ENCODE measurements around the gene MCTP2. TPM values are rescaled to one million over a fixed set of nuclear protein-coding genes. Genes with fewer than 3 reads are reported as not detected.
"Not testable (repeated sequence)": the region's sequence is repeated elsewhere in the genome, so short reads cannot be mapped to it uniquely, and the experiment has no call there.

MCTP2 gene
- total RNA-seq, 2 experiments from 2014 or later: 33.7 to 35.1 TPM

DNA sequence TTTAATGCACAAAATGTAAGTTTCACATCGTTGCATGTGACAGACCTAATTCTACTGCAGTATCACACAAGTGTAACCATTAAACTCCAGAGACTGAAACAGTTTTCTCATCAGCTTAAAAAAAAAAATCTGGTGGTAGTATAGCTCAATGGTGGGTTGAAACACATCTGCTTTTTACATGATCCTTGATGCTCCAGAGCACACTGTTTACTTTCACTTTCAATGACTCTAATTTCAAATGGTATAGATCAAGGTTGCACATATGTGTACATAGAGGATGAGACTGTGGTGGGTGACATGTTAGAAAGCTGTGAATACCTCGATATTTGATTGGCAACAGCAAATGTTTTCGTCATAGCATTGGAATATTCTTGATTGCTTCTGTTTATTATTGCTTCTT, 22.4 kb downstream of the MCTP2 start:
- Mint-ChIP-seq H3K9me3 (peaks cover 4% of the 10 kb centered on the region), H3K36me3 (ENCODE audit: low read depth) (peaks cover 10% of the 10 kb centered on the region), H3K27ac (no peak overlapping the region), H3K4me3 (no peak overlapping the region), H3K27me3 (ENCODE audit: low read depth) (no peaks in the 10 kb centered on the region), H3K4me1 (ENCODE audit: low read depth) (peaks cover 28% of the 10 kb centered on the region)
- DNase-seq: no peak
- CTCF ChIA-PET: interaction anchor here (0.6 kb wide), 1 partner anchor 70 kb away, joined by 4 read pairs; no protein-coding TSS in a partner anchor
- intact Hi-C loops (cut with micrococcal nuclease): no loop called here

DNA sequence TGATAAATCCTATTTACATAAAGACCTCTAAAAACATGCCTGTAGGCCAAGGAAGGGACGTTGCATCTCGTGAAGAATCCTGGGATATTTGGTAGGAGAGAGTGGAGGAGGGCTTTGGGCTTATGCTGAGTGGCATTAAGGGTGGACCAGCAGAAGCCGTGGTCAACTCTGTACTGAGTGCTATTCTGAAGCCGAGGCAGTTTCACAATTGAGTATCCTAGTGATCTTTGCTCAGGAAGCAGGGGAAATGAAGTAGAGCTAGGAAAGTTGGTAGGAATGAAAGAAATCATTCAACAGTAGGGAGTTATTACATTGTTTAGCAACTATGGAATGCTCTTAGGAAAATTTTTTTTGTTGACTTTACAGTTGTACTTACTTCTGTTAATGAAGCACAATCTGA, 24.2 kb downstream of the MCTP2 start:
- Mint-ChIP-seq H3K4me3 (no peak overlapping the region), H3K9me3 (peaks cover 4% of the 10 kb centered on the region), H3K4me1 (ENCODE audit: low read depth) (peaks cover 30% of the 10 kb centered on the region), H3K27ac (no peak overlapping the region), H3K27me3 (ENCODE audit: low read depth) (no peaks in the 10 kb centered on the region), H3K36me3 (ENCODE audit: low read depth) (peaks cover 15% of the 10 kb centered on the region)
- CTCF ChIA-PET: no interaction called here
- no peak for DNase-seq
- intact Hi-C loops (cut with micrococcal nuclease): no loop called here

DNA sequence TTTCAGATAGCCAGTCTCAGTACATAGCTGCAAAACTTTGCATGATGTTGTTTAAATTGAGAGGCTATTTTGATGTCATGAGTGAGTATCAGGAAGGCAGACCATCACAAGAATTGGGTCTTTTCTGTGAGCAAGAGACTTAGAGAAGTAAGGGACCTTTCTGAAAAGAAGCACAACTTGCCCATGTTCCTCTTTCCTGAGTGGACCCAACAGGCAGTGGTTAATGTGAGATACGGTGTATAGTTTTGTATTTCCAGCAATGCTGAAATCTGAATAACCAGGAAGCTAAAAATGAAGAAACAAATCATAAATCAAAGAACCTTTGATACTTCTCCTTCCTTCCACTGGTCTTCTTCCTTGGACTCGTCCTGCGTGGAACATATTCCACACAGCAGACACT, 25.1 kb downstream of the MCTP2 start:
- H3K9me3 Mint-ChIP-seq: peaks cover 4% of the 10 kb centered on the region
- no peaks in the 10 kb centered on the region for H3K27me3 Mint-ChIP-seq (ENCODE audit: low read depth)
- no peak for DNase-seq
- CTCF ChIA-PET: no interaction called here
- H3K4me3 Mint-ChIP-seq: no peak overlapping the region
- H3K36me3 Mint-ChIP-seq (ENCODE audit: low read depth): peaks cover 17% of the 10 kb centered on the region
- intact Hi-C loops (cut with micrococcal nuclease): no loop called here
- H3K27ac Mint-ChIP-seq: no peak overlapping the region
- H3K4me1 Mint-ChIP-seq (ENCODE audit: low read depth): peaks cover 30% of the 10 kb centered on the region

DNA sequence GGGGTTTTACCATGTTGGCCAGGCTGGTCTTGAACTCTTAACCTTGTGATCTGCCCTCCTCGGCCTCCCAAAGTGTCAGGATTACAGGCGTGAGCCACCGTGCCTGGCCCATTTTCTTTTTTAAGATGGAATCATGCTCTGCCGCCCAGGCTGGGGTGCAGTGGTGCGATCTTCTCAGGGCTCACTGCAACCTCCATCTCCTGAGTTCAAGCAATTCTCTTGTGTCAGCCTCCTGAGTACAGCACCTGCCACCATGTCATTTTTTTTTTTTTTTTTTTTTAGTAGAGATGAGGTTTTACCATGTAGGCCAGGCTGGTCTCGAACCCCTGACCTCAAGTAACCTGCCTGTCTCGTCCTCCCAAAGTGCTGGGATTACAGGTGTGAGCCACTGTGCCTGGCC, 26.4 kb downstream of the MCTP2 start:
- H3K27ac Mint-ChIP-seq; intact Hi-C loops (cut with micrococcal nuclease); H3K27me3 Mint-ChIP-seq (ENCODE audit: low read depth); H3K4me3 Mint-ChIP-seq; CTCF ChIA-PET; H3K9me3 Mint-ChIP-seq; DNase-seq: not testable (repeated sequence)
- H3K4me1 Mint-ChIP-seq (ENCODE audit: low read depth): peaks cover 25% of the 10 kb centered on the region
- H3K36me3 Mint-ChIP-seq (ENCODE audit: low read depth): peaks cover 14% of the 10 kb centered on the region

DNA sequence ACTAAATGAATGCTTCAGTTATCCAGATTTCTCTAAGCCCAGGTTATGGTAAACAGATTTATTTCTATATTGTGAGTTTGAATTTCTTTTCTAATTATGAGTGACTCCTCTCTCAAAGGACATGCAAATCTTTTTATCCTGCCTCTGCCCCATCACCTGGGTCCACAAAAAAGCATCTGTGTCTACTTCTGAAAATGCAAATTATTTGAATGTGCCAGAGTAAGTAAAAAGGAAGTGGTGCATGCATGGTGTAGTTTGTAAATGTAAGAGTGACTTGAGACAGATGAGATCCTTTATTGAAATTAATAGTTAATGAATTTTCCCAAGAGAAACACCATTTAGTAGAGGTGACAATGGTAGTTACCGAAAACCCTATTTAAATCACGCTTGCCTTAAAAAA, 26.9 kb downstream of the MCTP2 start:
- Mint-ChIP-seq H3K9me3 (no peaks in the 10 kb centered on the region), H3K4me3 (no peak overlapping the region), H3K4me1 (ENCODE audit: low read depth) (peaks cover 22% of the 10 kb centered on the region), H3K27me3 (ENCODE audit: low read depth) (no peaks in the 10 kb centered on the region), H3K27ac (no peak overlapping the region), H3K36me3 (ENCODE audit: low read depth) (peaks cover 11% of the 10 kb centered on the region)
- intact Hi-C loops (cut with micrococcal nuclease): no loop called here
- DNase-seq: no peak
- CTCF ChIA-PET: no interaction called here

DNA sequence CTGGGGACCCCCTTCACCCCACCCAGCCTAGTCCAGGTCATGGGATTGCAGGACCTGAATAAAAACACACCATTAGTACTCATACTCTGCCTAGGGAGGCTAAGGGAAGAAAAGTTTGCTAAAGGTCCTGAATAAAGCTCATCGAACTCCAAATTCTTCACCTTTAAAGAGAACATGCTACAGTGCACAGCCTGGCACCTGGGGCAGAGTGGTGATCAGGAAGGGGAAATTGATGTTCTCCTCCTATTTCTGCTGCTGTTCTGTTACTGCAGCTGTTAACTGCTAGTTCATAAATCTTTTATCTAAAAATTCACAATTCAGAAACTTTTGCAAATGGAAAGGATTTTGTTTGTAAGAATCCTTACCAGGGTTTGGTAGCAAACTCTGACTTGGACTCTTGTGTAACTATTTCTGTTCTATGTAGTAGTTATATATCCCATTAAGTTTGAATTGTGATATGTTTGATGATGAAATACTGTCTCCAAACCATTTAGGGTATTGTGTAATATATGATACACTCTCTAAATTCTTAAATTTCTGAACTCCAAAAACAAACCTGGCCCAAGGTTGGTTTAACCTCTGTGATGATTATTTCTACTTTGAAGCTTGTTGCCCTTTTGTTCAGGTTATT, 27.9 kb downstream of the MCTP2 start:
- H3K4me1 Mint-ChIP-seq (ENCODE audit: low read depth): peaks cover 17% of the 10 kb centered on the region
- peaks cover 11% of the 10 kb centered on the region for H3K36me3 Mint-ChIP-seq (ENCODE audit: low read depth)
- H3K9me3 Mint-ChIP-seq: no peaks in the 10 kb centered on the region
- no peak overlapping the region for H3K4me3 Mint-ChIP-seq
- H3K27me3 Mint-ChIP-seq (ENCODE audit: low read depth): no peaks in the 10 kb centered on the region
- intact Hi-C loops (cut with micrococcal nuclease): no loop called here
- H3K27ac Mint-ChIP-seq: no peak overlapping the region
- DNase-seq: no peak
- CTCF ChIA-PET: no interaction called here

DNA sequence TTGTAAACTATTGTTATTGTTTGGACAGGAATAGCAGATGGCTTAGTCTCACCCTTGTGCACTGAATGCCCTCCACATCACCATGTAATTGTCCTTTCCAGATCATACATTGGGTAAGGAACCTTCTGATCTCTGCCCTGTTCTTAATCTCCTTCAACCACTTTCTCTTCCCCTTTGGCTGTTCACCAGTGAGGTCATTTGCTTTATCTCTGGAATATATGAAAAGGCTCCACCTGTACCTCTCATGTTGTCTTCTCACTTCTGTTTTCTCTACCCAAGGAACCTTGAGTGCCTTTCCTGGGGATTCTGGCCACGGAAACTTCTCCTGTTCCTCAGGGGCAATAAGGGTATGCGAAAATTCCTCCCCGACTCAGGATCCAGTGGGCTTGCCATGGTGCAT, 28.5 kb downstream of the MCTP2 start:
- no peaks in the 10 kb centered on the region for H3K27me3 Mint-ChIP-seq (ENCODE audit: low read depth)
- H3K4me3 Mint-ChIP-seq: no peak overlapping the region
- H3K36me3 Mint-ChIP-seq (ENCODE audit: low read depth): peaks cover 11% of the 10 kb centered on the region
- no peak for DNase-seq
- H3K4me1 Mint-ChIP-seq (ENCODE audit: low read depth): peaks cover 17% of the 10 kb centered on the region
- no peak overlapping the region for H3K27ac Mint-ChIP-seq
- intact Hi-C loops (cut with micrococcal nuclease): no loop called here
- CTCF ChIA-PET: no interaction called here
- H3K9me3 Mint-ChIP-seq: no peaks in the 10 kb centered on the region

DNA sequence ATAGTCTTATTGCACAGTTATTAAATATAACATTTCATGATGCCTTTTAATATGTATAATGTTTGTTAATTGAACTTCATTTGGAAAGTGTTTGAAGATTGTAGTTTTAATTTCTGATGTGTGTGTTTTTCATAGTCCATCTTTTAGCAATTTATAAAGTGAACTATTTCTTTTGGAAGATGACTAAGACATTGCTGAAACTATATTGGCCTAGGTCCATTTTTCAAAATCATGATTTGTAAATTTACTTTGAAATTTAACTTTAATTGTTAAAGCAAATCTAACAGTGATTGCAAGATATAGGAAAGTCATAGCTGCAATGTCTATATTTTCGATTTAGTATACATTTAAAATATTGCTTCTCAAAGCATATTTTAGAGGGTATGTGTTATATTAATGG, 30.8 kb downstream of the MCTP2 start:
- H3K9me3 Mint-ChIP-seq: no peaks in the 10 kb centered on the region
- intact Hi-C loops (cut with micrococcal nuclease): no loop called here
- H3K36me3 Mint-ChIP-seq (ENCODE audit: low read depth): peaks cover 14% of the 10 kb centered on the region
- no peaks in the 10 kb centered on the region for H3K27me3 Mint-ChIP-seq (ENCODE audit: low read depth)
- no peak overlapping the region for H3K27ac Mint-ChIP-seq
- peaks cover 18% of the 10 kb centered on the region for H3K4me1 Mint-ChIP-seq (ENCODE audit: low read depth)
- DNase-seq: no peak
- H3K4me3 Mint-ChIP-seq: no peak overlapping the region
- CTCF ChIA-PET: interaction anchor here (0.6 kb wide), 1 partner anchor 1162 kb away, joined by 4 read pairs; no protein-coding TSS in a partner anchor

DNA sequence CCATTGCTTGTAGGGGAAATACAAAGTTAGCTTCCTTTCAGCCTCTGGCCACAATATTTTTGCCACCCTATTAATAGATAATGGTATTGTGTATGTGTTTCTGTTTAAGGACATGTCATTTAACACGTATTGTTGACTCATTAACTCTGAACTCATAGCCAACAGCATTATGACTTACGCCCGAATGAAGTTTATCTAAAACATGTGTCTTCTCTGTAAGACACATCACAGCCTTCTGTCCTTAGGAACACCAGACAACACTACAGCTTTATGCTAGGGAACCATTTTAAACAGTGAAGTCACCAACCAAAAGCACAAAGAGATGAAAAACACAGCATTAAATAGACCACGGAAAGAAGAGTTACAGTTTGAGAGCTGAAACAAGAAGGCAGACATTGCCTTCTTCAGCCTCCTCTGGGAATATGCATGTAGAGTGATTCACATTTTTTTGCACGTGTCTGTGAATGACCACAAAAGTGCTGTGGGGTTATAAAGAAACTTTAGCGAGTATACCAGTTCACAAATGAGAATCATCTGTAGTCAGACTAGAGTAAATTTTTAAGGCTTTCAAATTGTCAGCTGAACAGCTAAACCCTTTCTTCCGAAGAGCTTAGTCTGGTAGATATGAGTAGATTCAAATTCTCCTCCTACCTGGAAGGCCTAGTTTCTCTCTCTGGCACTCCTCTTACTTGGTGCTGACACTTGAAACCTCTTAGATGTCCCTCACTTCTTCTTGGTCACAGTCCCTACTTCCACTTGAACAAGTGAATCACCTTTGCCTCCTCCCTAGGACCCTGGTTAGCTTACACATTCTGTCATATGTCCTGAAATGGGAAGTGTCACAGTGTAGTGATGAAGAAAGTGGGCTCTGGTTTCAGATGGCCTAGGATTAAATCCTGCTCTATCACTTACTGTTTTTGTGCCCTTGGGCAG, 32.2 kb downstream of the MCTP2 start:
- intact Hi-C loops (cut with micrococcal nuclease): no loop called here
- no peaks in the 10 kb centered on the region for H3K27me3 Mint-ChIP-seq (ENCODE audit: low read depth)
- no peak overlapping the region for H3K27ac Mint-ChIP-seq
- H3K36me3 Mint-ChIP-seq (ENCODE audit: low read depth): peaks cover 15% of the 10 kb centered on the region
- no peak for DNase-seq
- H3K9me3 Mint-ChIP-seq: no peaks in the 10 kb centered on the region
- CTCF ChIA-PET: no interaction called here
- H3K4me3 Mint-ChIP-seq: no peak overlapping the region
- peaks cover 16% of the 10 kb centered on the region for H3K4me1 Mint-ChIP-seq (ENCODE audit: low read depth)

DNA sequence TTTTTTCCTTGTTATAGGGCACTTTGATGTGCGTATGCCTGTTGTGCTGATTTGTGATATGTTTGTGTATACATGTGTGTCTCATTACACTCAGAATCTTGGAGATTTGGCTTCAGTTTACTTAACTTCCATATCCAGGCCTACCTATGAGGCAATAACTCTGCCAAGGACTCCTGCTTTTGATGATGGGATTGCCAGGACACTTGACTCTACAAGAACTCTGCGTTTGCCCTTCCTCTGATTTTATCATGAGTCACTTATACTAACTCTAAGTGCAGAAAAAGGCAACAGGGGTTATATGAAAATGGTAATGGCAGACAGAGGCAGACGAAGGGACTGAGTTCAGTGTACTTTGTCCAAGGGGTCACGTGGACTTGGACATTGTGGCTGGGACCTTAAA, 33.6 kb downstream of the MCTP2 start:
- H3K27me3 Mint-ChIP-seq (ENCODE audit: low read depth): no peaks in the 10 kb centered on the region
- H3K36me3 Mint-ChIP-seq (ENCODE audit: low read depth): peaks cover 9% of the 10 kb centered on the region
- CTCF ChIA-PET: no interaction called here
- H3K4me1 Mint-ChIP-seq (ENCODE audit: low read depth): peaks cover 14% of the 10 kb centered on the region
- H3K4me3 Mint-ChIP-seq: no peak overlapping the region
- intact Hi-C loops (cut with micrococcal nuclease): no loop called here
- H3K9me3 Mint-ChIP-seq: no peaks in the 10 kb centered on the region
- no peak for DNase-seq
- H3K27ac Mint-ChIP-seq: no peak overlapping the region

DNA sequence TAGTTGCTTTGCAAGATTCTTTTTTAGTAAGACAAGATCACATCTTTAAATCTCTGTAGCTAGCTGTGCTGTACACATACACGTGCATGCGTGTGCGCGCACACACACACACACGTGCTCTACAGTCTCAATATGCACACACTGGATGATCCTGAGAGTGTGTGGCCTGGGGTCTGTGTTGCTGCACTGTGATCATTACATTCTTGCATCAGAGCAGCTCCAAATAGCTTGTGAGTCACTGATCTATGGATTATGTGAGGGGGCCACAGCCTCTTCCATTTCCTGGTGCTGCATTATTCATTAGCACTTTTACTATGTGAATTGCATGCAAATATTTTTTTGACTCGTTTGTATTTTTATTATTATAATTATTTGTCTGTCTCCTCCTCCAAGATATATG, 34.6 kb downstream of the MCTP2 start:
- CTCF ChIA-PET: no interaction called here
- intact Hi-C loops (cut with micrococcal nuclease): no loop called here

DNA sequence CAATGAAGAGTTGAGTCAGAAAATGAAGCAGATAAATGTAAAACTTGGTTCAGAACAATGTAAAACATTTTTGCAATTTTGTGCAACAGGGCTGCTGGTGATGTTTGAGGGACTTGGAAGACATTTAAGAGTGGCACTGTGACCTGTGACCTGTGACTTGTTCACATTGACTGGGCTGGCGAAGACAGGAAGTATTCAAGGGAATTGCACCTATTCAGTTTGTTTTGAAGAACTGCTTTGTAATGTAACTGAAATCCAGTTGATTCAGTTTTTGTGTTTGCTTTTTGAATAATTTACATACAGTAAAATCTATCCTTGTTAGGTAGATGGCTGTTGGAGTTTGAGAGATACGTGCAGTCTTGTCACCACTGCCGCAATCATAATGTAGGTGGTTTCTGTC, 35.4 kb downstream of the MCTP2 start:
- peaks cover 5% of the 10 kb centered on the region for H3K36me3 Mint-ChIP-seq (ENCODE audit: low read depth)
- no peaks in the 10 kb centered on the region for H3K27me3 Mint-ChIP-seq (ENCODE audit: low read depth)
- no peak for DNase-seq
- no peaks in the 10 kb centered on the region for H3K9me3 Mint-ChIP-seq
- intact Hi-C loops (cut with micrococcal nuclease): no loop called here
- H3K27ac Mint-ChIP-seq: no peak overlapping the region
- CTCF ChIA-PET: no interaction called here
- H3K4me3 Mint-ChIP-seq: no peak overlapping the region
- peaks cover 14% of the 10 kb centered on the region for H3K4me1 Mint-ChIP-seq (ENCODE audit: low read depth)

More for the DNA sequence above, 34.6 kb downstream of the MCTP2 start:
- Mint-ChIP-seq H3K4me1 (ENCODE audit: low read depth) (peaks cover 14% of the 10 kb centered on the region), H3K9me3 (no peaks in the 10 kb centered on the region), H3K27ac (no peak overlapping the region), H3K27me3 (ENCODE audit: low read depth) (no peaks in the 10 kb centered on the region), H3K4me3 (no peak overlapping the region), H3K36me3 (ENCODE audit: low read depth) (peaks cover 6% of the 10 kb centered on the region)
- DNase-seq: no peak

DNA sequence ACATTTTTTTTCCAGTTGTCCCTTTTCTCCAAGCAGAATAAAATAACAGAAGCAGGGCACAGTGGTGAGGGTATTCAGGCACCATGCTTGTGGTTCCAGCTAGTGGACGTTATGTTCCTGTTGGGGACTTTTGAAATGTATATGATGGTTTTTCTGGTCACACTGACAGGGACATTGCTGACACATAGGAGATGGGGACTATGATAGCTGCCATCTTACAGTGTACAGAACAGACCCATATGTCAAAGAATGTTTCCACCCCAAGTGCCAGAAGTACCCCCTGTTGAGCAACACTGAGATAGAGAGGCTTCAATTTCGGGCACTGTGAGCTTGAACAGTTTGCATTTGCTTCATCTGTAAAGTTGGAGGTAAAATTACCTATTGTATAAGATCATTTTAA, 38.6 kb downstream of the MCTP2 start:
- Mint-ChIP-seq H3K4me1 (ENCODE audit: low read depth) (peaks cover 22% of the 10 kb centered on the region), H3K27me3 (ENCODE audit: low read depth) (no peaks in the 10 kb centered on the region), H3K36me3 (ENCODE audit: low read depth) (peaks cover 5% of the 10 kb centered on the region), H3K27ac (no peak overlapping the region), H3K4me3 (no peak overlapping the region), H3K9me3 (no peaks in the 10 kb centered on the region)
- DNase-seq: no peak
- intact Hi-C loops (cut with micrococcal nuclease): no loop called here
- CTCF ChIA-PET: interaction anchor here (1.0 kb wide), 1 partner anchor 55 kb away, joined by 3 read pairs; no protein-coding TSS in a partner anchor
